ENCODE data around the gene C12orf56.
"Not testable (repeated sequence)": the region's sequence is repeated elsewhere in the genome, so short reads cannot be mapped to it uniquely, and the experiment has no call there.

The C12orf56 gene

GRCh38 chr12:64385468-64385867 lies 5.1 kb downstream of the C12orf56 start:
- no peak for DNase-seq (ENCODE audit: low spot score)

GRCh38 chr12:64385019-64385418 lies 5.5 kb downstream of the C12orf56 start:
- DNase-seq (ENCODE audit: low spot score) = no peak

- no peak for DNase-seq (ENCODE audit: low spot score)
These were observed 6.9 kb downstream of the C12orf56 start for GRCh38 chr12:64383675-64384074.

GRCh38 chr12:64362721-64363305 lies 27.7 kb downstream of the C12orf56 start:
- DNase-seq (ENCODE audit: low spot score) = no peak

- DNase-seq (ENCODE audit: low spot score) = not testable (repeated sequence)
These were observed 29.4 kb downstream of the C12orf56 start for GRCh38 chr12:64361173-64361572.

- not testable (repeated sequence) for DNase-seq (ENCODE audit: low spot score)
These were observed 34.3 kb downstream of the C12orf56 start for GRCh38 chr12:64356209-64356608.

GRCh38 chr12:64352181-64352580 lies 38.4 kb downstream of the C12orf56 start:
- DNase-seq (ENCODE audit: low spot score) = no peak

- DNase-seq (ENCODE audit: low spot score) = no peak
These were observed 39.3 kb downstream of the C12orf56 start for GRCh38 chr12:64351265-64351664.

GRCh38 chr12:64347630-64348029 lies 42.9 kb downstream of the C12orf56 start:
- DNase-seq (ENCODE audit: low spot score) = no peak

GRCh38 chr12:64344631-64345030 lies 45.9 kb downstream of the C12orf56 start:
- DNase-seq (ENCODE audit: low spot score) = not testable (repeated sequence)

GRCh38 chr12:64340546-64340945 lies 50.0 kb downstream of the C12orf56 start:
- DNase-seq (ENCODE audit: low spot score) = not testable (repeated sequence)

- DNase-seq (ENCODE audit: low spot score) = no peak
These were observed 54.6 kb downstream of the C12orf56 start for GRCh38 chr12:64335886-64336466.

- no peak for DNase-seq (ENCODE audit: low spot score)
These were observed 57.6 kb downstream of the C12orf56 start for GRCh38 chr12:64332938-64333337.

- DNase-seq (ENCODE audit: low spot score) = no peak
These were observed 58.3 kb downstream of the C12orf56 start for GRCh38 chr12:64332296-64332695.

- DNase-seq (ENCODE audit: low spot score) = not testable (repeated sequence)
These were observed 61.4 kb downstream of the C12orf56 start for GRCh38 chr12:64329031-64329710.

- no peak for DNase-seq (ENCODE audit: low spot score)
These were observed 65.5 kb downstream of the C12orf56 start for GRCh38 chr12:64325055-64325454.

- no peak for DNase-seq (ENCODE audit: low spot score)
These were observed 66.9 kb downstream of the C12orf56 start for GRCh38 chr12:64323476-64324225.

GRCh38 chr12:64323006-64323405 lies 67.6 kb downstream of the C12orf56 start:
- no peak for DNase-seq (ENCODE audit: low spot score)

- no peak for DNase-seq (ENCODE audit: low spot score)
These were observed 69.9 kb downstream of the C12orf56 start for GRCh38 chr12:64320611-64321010.

- DNase-seq (ENCODE audit: low spot score) = not testable (repeated sequence)
These were observed 70.9 kb downstream of the C12orf56 start for GRCh38 chr12:64319540-64320225.

GRCh38 chr12:64318605-64319004 lies 72.0 kb downstream of the C12orf56 start:
- no peak for DNase-seq (ENCODE audit: low spot score)

- no peak for DNase-seq (ENCODE audit: low spot score)
These were observed 78.7 kb downstream of the C12orf56 start for GRCh38 chr12:64311877-64312276.

Data from SW480 (cell line).